HG03280 (cell line): ENCODE data around the gene SLC44A1.

Experiments
- ATAC-seq: cut with Tn5 transposase; IDR thresholded peaks from one replicate; pipeline ENCODE4 v1.9.1; 2021; ENCODE audit warnings: mild to moderate bottlenecking, moderate library complexity; ENCODE audit not compliant: unreplicated experiment

Gene SLC44A1

GRCh38 chr9:105269593-105269992 is 25.1 kb downstream of the SLC44A1 start:
- no peak for ATAC-seq

GRCh38 chr9:105270711-105271110 is 26.3 kb downstream of the SLC44A1 start:
- no peak for ATAC-seq

DNA sequence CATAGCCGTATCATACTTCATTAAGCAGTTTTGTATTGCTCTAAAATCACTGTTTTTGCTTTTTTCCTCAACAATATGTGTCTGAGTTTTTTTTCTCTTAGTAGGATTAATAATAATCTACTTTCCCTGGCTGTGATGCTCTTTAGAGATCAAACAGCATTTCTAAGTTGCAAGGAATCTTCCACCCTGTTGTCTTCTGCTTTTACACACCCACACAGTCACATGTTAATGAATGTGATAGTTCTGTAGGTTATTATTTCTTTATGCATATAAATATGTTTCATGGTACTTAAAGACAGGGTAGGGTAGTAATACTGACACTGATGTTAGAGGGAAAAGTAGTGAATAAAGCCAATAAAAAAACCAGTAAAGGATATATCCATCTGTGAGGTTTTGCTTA is 29.3 kb downstream of the SLC44A1 start:
- ATAC-seq, result no peak

GRCh38 chr9:105275111-105275510 is 30.7 kb downstream of the SLC44A1 start:
- ATAC-seq, result no peak

DNA sequence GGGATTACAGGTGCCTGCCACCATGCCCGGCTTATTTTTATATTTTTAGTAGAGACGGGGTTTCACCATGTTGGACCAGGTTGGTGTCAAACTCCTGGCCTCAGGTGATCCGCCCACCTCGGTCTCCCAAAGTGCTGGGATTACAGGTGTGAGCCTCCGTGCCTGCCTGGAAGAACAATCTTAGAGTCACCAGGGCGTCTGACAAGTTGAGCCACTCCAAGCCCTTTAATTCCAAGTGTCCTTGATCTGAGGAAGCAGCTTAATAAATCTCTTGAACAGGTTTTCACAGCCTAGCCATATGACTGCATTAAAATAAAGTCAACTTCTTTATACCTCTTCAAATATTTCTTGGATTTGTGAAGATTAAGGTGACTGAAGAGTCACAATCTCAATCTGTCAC is 31.5 kb downstream of the SLC44A1 start:
- no peak for ATAC-seq

GRCh38 chr9:105278751-105279150 is 34.3 kb downstream of the SLC44A1 start:
- no peak for ATAC-seq

- no peak for ATAC-seq
Measured at GRCh38 chr9:105280691-105281090, 36.2 kb downstream of the SLC44A1 start.

DNA sequence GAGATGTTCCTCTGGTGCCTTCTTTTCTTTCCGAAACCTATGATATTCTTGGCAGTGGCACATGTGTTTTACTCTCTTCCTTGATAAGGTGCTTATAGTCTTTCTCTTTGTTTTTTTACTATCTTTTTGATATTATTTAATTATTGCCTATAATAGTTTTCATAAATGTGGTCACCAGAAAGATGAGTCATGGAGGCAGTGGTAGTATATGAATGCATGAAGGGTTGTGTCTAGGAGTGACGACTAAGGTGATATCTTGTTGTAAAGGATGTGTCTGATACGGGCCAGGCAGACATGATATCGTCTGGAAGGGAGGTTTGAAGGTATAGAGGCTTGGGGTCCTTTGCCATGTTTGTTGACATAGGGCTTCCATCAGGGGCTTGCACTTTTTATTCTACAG is 36.8 kb downstream of the SLC44A1 start:
- ATAC-seq, result no peak

GRCh38 chr9:105281926-105282325 is 37.5 kb downstream of the SLC44A1 start:
- ATAC-seq, result no peak

- no peak for ATAC-seq
Measured at GRCh38 chr9:105282870-105283621, 38.6 kb downstream of the SLC44A1 start.

GRCh38 chr9:105283795-105284194 is 39.3 kb downstream of the SLC44A1 start:
- no peak for ATAC-seq

DNA sequence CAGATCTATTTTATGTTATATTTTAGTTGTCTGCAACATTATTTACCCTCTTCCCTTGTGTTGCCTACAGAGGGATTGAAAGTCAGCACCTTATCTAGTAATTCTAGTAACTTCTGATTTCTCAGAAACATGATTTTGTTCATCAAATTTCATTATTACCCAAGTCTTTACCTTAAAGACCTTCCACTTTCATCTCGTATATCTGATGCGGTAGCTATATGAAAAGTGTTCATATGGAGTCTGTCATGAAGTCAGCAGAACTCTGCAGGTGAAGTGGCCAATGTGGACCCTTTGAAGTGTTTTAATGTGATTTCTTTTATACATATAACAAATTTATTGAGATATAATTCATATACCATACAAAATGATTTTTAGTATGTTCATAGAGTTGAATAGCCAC is 40.0 kb downstream of the SLC44A1 start:
- no peak for ATAC-seq

GRCh38 chr9:105286098-105286497 is 41.6 kb downstream of the SLC44A1 start:
- ATAC-seq, result no peak

DNA sequence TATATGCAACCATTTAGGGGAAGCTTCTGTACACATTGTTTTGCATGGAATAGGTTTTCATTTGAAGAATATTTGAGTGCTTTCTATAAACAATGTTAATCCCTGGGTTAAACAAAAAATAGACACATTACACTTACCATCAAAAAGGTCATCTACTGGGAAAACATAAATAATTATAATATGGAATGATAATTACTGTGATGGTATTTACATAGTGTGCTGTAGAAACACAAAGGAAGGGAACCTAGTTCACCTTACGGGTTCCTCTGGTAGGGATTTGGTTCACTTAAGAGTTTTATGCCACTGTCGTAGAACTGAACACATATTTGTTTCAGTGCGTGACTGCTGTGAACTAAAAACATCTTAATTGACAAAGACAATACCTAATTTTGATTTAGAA is 44.9 kb downstream of the SLC44A1 start:
- ATAC-seq, result no peak

GRCh38 chr9:105290418-105290817 is 46.0 kb downstream of the SLC44A1 start:
- no peak for ATAC-seq

GRCh38 chr9:105290954-105291353 is 46.5 kb downstream of the SLC44A1 start:
- no peak for ATAC-seq

- ATAC-seq, result no peak
Measured at GRCh38 chr9:105291422-105291859, 47.0 kb downstream of the SLC44A1 start.

DNA sequence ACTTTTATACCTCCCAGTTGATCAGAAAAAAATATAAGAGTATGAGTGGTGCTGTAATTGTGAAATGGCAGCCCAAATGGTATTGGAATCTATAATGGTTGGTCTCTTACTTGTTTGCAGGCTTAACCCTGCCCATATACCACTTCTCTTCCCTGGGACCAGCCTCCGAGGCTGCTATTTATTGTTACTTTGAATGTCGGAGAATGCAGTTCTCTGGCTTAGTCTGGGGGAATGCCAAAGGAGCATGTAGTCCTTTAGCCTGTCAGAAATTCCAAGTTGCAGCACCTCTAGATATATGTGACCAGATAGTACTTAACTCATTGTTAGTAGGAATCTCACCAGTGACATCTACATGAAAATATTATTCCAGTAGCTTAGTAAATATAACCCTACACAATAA is 47.5 kb downstream of the SLC44A1 start:
- ATAC-seq, result no peak

DNA sequence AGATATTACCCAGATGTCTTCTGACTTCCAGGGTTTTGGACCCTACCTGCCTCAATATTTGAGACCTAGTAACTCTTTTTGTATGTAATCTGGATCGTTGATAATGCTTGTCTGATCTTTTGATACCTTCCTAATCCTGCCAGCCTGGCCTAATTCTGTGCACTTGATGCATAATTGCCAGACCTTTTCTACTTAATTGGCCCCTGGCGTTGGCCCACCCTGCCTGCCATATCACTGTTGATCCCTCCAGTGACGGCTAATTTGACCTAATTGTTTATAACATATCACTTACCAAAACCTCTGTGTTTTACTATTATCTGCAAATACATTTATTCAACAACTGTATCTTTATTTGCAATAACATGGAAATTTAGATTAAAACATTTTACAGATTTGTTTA is 49.0 kb downstream of the SLC44A1 start:
- no peak for ATAC-seq

DNA sequence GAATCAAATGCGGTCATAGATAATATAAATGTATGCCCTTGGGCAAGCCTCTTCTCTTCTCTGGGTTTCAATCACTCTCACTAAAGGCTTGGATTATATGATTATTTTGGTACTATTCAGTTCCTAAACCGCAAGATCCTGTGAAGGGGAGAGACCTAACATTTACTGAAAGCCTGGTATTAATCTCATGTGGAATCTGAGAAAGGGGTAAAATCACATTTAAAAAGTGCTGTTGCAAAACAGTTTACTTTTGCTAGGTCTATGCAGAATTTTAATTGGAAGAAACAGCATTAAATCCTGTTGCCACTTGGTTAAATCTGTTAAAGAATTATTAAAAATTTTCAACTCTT is 50.7 kb downstream of the SLC44A1 start:
- ATAC-seq, result no peak

- no peak for ATAC-seq
Measured at GRCh38 chr9:105295986-105296385, 51.5 kb downstream of the SLC44A1 start.

GRCh38 chr9:105296445-105296844 is 52.0 kb downstream of the SLC44A1 start:
- no peak for ATAC-seq

- no peak for ATAC-seq
Measured at GRCh38 chr9:105296877-105297287, 52.4 kb downstream of the SLC44A1 start.
